ENCODE data around the gene AJM1. TPM values are rescaled to one million over a fixed set of nuclear protein-coding genes. Genes with fewer than 3 reads are reported as not detected.
"Not testable (repeated sequence)": the region's sequence is repeated elsewhere in the genome, so short reads cannot be mapped to it uniquely, and the experiment has no call there.

The AJM1 gene
- total RNA-seq, 1 experiment from 2014 or later = 3.6 TPM

GRCh38 chr9:136867480-136867879, 25.2 kb downstream of the AJM1 start:
- Mint-ChIP-seq H3K27me3 (ENCODE audit: insufficient read depth, unreplicated experiment) (no peaks in the 10 kb centered on the region), H3K36me3 (ENCODE audit: insufficient read depth, unreplicated experiment) (peaks cover 46% of the 10 kb centered on the region), H3K9me3 (ENCODE audit: unreplicated experiment) (peaks cover 7% of the 10 kb centered on the region), H3K4me1 (ENCODE audit: low read depth, unreplicated experiment) (no peaks in the 10 kb centered on the region), H3K27ac (ENCODE audit: unreplicated experiment) (no peak overlapping the region), H3K4me3 (ENCODE audit: unreplicated experiment) (no peak overlapping the region)
- no peak for DNase-seq
- ChIA-PET CTCF (no interaction called here), POLR2A (no interaction called here)
- no peak overlapping the region for H3K4me3 ChIP-seq (ENCODE audit: low read depth, low read length)
- intact Hi-C loops (cut with micrococcal nuclease; ENCODE audit: unreplicated experiment) = no loop called here
- TF ChIP-seq CTCF (IDR thresholded peaks at IDR 0.05; ENCODE audit: insufficient read depth in 1 of 2, low read depth in 1 of 2, low read length in 1 of 2, severe bottlenecking in 1 of 2, unreplicated experiment in 1 of 2) = no peak
- BruUV-seq (replicated peaks) = no TSS peak
- peaks cover 3% of the 10 kb centered on the region; the same call in 1 of the 2 replicates for H3K4me1 ChIP-seq
- no peaks in the 10 kb centered on the region; the same call in 1 of the 2 replicates for H3K36me3 ChIP-seq (ENCODE audit: control insufficient read depth, insufficient read depth, low read length)
- H3K9me3 ChIP-seq = peaks cover 15% of the 10 kb centered on the region
- no peaks in the 10 kb centered on the region for H3K27me3 ChIP-seq (replicated peaks; ENCODE audit: control insufficient read depth, insufficient read depth, low read length)

GRCh38 chr9:136867917-136868316, 25.6 kb downstream of the AJM1 start:
- no peak for DNase-seq
- no peak overlapping the region for H3K4me3 ChIP-seq (ENCODE audit: low read depth, low read length)
- Mint-ChIP-seq H3K27me3 (ENCODE audit: insufficient read depth, unreplicated experiment) (no peaks in the 10 kb centered on the region), H3K4me3 (ENCODE audit: unreplicated experiment) (no peak overlapping the region), H3K36me3 (ENCODE audit: insufficient read depth, unreplicated experiment) (peaks cover 42% of the 10 kb centered on the region), H3K27ac (ENCODE audit: unreplicated experiment) (no peak overlapping the region), H3K9me3 (ENCODE audit: unreplicated experiment) (peaks cover 10% of the 10 kb centered on the region), H3K4me1 (ENCODE audit: low read depth, unreplicated experiment) (no peaks in the 10 kb centered on the region)
- no peaks in the 10 kb centered on the region for H3K27me3 ChIP-seq (replicated peaks; ENCODE audit: control insufficient read depth, insufficient read depth, low read length)
- POLR2A ChIA-PET = no interaction called here
- CTCF ChIA-PET = no interaction called here
- intact Hi-C loops (cut with micrococcal nuclease; ENCODE audit: unreplicated experiment) = no loop called here
- BruUV-seq (replicated peaks) = no TSS peak
- peaks cover 19% of the 10 kb centered on the region for H3K9me3 ChIP-seq
- TF ChIP-seq CTCF (IDR thresholded peaks at IDR 0.05; ENCODE audit: insufficient read depth in 1 of 2, low read depth in 1 of 2, low read length in 1 of 2, severe bottlenecking in 1 of 2, unreplicated experiment in 1 of 2) = no peak
- H3K36me3 ChIP-seq (ENCODE audit: control insufficient read depth, insufficient read depth, low read length) = no peaks in the 10 kb centered on the region
- H3K4me1 ChIP-seq = peaks cover 3% of the 10 kb centered on the region; the same call in 1 of the 2 replicates

- H3K36me3 Mint-ChIP-seq (ENCODE audit: insufficient read depth, unreplicated experiment) = peaks cover 35% of the 10 kb centered on the region
- Histone ChIP-seq H3K36me3 (ENCODE audit: control insufficient read depth, insufficient read depth, low read length) (no peaks in the 10 kb centered on the region), H3K9me3 (peaks cover 27% of the 10 kb centered on the region), H3K4me1 (peaks cover 3% of the 10 kb centered on the region; the same call in 1 of the 2 replicates), H3K27me3 (replicated peaks; ENCODE audit: control insufficient read depth, insufficient read depth, low read length) (no peaks in the 10 kb centered on the region), H3K4me3 (ENCODE audit: low read depth, low read length) (no peak overlapping the region)
- peaks cover 10% of the 10 kb centered on the region for H3K9me3 Mint-ChIP-seq (ENCODE audit: unreplicated experiment)
- H3K4me1 Mint-ChIP-seq (ENCODE audit: low read depth, unreplicated experiment) = no peaks in the 10 kb centered on the region
- POLR2A ChIA-PET = no interaction called here
- H3K27ac Mint-ChIP-seq (ENCODE audit: unreplicated experiment) = no peak overlapping the region
- intact Hi-C loops (cut with micrococcal nuclease; ENCODE audit: unreplicated experiment) = no loop called here
- peak overlapping the region; percentile 27 for H3K4me3 Mint-ChIP-seq (ENCODE audit: unreplicated experiment)
- no TSS peak for BruUV-seq (replicated peaks)
- CTCF ChIA-PET = interaction anchor here (0.6 kb wide), 2 partner anchors 79 to 175 kb away, joined by 3 read pairs; no protein-coding TSS in a partner anchor
- no peaks in the 10 kb centered on the region for H3K27me3 Mint-ChIP-seq (ENCODE audit: insufficient read depth, unreplicated experiment)
- DNase-seq = no peak
- no peak for TF ChIP-seq CTCF (IDR thresholded peaks at IDR 0.05; ENCODE audit: insufficient read depth in 1 of 2, low read depth in 1 of 2, low read length in 1 of 2, severe bottlenecking in 1 of 2, unreplicated experiment in 1 of 2)
Measured at GRCh38 chr9:136868644-136869043, 26.4 kb downstream of the AJM1 start.

- H3K27ac Mint-ChIP-seq (ENCODE audit: unreplicated experiment); H3K27me3 Mint-ChIP-seq (ENCODE audit: insufficient read depth, unreplicated experiment); H3K36me3 ChIP-seq (ENCODE audit: control insufficient read depth, insufficient read depth, low read length); H3K9me3 Mint-ChIP-seq (ENCODE audit: unreplicated experiment); H3K4me3 ChIP-seq (ENCODE audit: low read depth, low read length); H3K4me1 Mint-ChIP-seq (ENCODE audit: low read depth, unreplicated experiment); BruUV-seq (replicated peaks); H3K27me3 ChIP-seq (replicated peaks; ENCODE audit: control insufficient read depth, insufficient read depth, low read length); DNase-seq; H3K4me1 ChIP-seq; H3K4me3 Mint-ChIP-seq (ENCODE audit: unreplicated experiment); intact Hi-C loops (cut with micrococcal nuclease; ENCODE audit: unreplicated experiment): not testable (repeated sequence)
- peaks cover 29% of the 10 kb centered on the region for H3K9me3 ChIP-seq
- POLR2A ChIA-PET = interaction anchor here (0.7 kb wide), 1 partner anchor 22 kb away, joined by 3 read pairs; no protein-coding TSS in a partner anchor
- peaks cover 25% of the 10 kb centered on the region for H3K36me3 Mint-ChIP-seq (ENCODE audit: insufficient read depth, unreplicated experiment)
- CTCF ChIA-PET = interaction anchor here (0.6 kb wide), 1 partner anchor 78 kb away, joined by 3 read pairs; no protein-coding TSS in a partner anchor
Measured at GRCh38 chr9:136869611-136870010, 27.3 kb downstream of the AJM1 start.
